Neural progenitor cell (in vitro differentiated cells): ENCODE results near the gene AMBRA1. TPM values are rescaled to one million over a fixed set of nuclear protein-coding genes. Genes with fewer than 3 reads are reported as not detected.
A peak's percentile ranks its signal among the peaks of the same experiment; 100 is the strongest.

ENCODE experiments used
- DNase-seq: peaks from one replicate; pipeline ENCODE4 v3.0.0-alpha.2; 2016; ENCODE audit warnings: low spot score
- H2AFZ ChIP-seq: fragments of 200-600 bp; sonication (generic); replicated peaks from 2 replicates; pipeline ENCODE4 v1.6.1; 2016; ENCODE audit warnings: antibody characterized with exemption
- H3F3A ChIP-seq: fragments of 200-600 bp; sonication (generic); 2 replicates; pipeline ENCODE4 v1.6.1; 2016; ENCODE audit warnings: antibody characterized with exemption, low read depth
- H3K27ac ChIP-seq: fragments of 200-600 bp; sonication (generic); 2 replicates; pipeline ENCODE4 v1.5.1; 2016; ENCODE audit warnings: mild to moderate bottlenecking
- H3K27me3 ChIP-seq: fragments of 200-600 bp; sonication (generic); 2 replicates; pipeline ENCODE4 v1.6.1; 2016; ENCODE audit warnings: mild to moderate bottlenecking, moderate library complexity
- H3K36me3 ChIP-seq: fragments of 200-600 bp; sonication (generic); 2 replicates; pipeline ENCODE4 v1.5.1; 2016
- H3K4me1 ChIP-seq: fragments of 200-600 bp; sonication (generic); 2 replicates; pipeline ENCODE4 v1.6.1; 2016; ENCODE audit warnings: mixed run types
- H3K4me2 ChIP-seq: fragments of 200-600 bp; sonication (generic); 2 replicates; pipeline ENCODE4 v1.6.1; 2016
- H3K4me3 ChIP-seq: fragments of 200-600 bp; sonication (generic); 2 replicates; pipeline ENCODE4 v1.5.1; 2016
- H3K79me2 ChIP-seq: fragments of 200-600 bp; sonication (generic); 2 replicates; pipeline ENCODE4 v1.6.1; 2016; ENCODE audit warnings: low read depth
- H3K9ac ChIP-seq: fragments of 200-600 bp; sonication (generic); 2 replicates; pipeline ENCODE4 v1.6.1; 2016
- H3K9me3 ChIP-seq: fragments of 200-600 bp; sonication (generic); 2 replicates; pipeline ENCODE4 v1.5.1; 2016; ENCODE audit warnings: low read depth
- H4K20me1 ChIP-seq: fragments of 200-600 bp; sonication (generic); 2 replicates; pipeline ENCODE4 v1.6.1; 2016; ENCODE audit warnings: low read depth
- H3K27ac Mint-ChIP-seq: 3 replicates; pipeline ENCODE4 v1.8.0; 2021; ENCODE audit warnings: mixed read lengths
- H3K27me3 Mint-ChIP-seq: 2 replicates; pipeline ENCODE4 v1.8.0; 2022; ENCODE audit warnings: low read depth, mild to moderate bottlenecking, inconsistent platforms, moderate library complexity, mixed read lengths; ENCODE audit not compliant: insufficient read depth
- H3K36me3 Mint-ChIP-seq: 3 replicates; pipeline ENCODE4 v1.8.0; 2021; ENCODE audit warnings: mixed read lengths
- H3K4me1 Mint-ChIP-seq: 3 replicates; pipeline ENCODE4 v1.8.0; 2021; ENCODE audit warnings: mixed read lengths
- H3K4me3 Mint-ChIP-seq: 3 replicates; pipeline ENCODE4 v1.8.0; 2021; ENCODE audit warnings: mild to moderate bottlenecking, moderate library complexity, mixed read lengths
- H3K9me3 Mint-ChIP-seq: 3 replicates; pipeline ENCODE4 v1.8.0; 2020; ENCODE audit warnings: mixed read lengths
- EZH2 ChIP-seq: fragments of 200-600 bp; sonication (generic); IDR thresholded peaks from 2 replicates; pipeline ENCODE4 v1.6.1; 2017; ENCODE audit warnings: antibody characterized with exemption, mild to moderate bottlenecking, moderate library complexity
- EZH2phosphoT487 ChIP-seq: fragments of 200-600 bp; sonication (generic); IDR thresholded peaks from 2 replicates; pipeline ENCODE4 v1.6.1; 2017; ENCODE audit warnings: antibody characterized with exemption
- total RNA-seq: library from RNA; depleted of rRNA; stranded (reverse); fragments of >200 nt; gene quantifications from 2 replicates; pipeline ENCODE4 v1.2.3, GENCODE V29; 2015; ENCODE audit warnings: low replicate concordance
- TF ChIP-seq, protein P1 (sequence below): fragments of 200-600 bp; sonication (generic); IDR thresholded peaks from 2 replicates; pipeline ENCODE4 v1.5.1; 2017; ENCODE audit warnings: antibody characterized with exemption, mild to moderate bottlenecking

Gene AMBRA1
- total RNA-seq, 1 donor from 2014 or later = 20.7 TPM

DNA sequence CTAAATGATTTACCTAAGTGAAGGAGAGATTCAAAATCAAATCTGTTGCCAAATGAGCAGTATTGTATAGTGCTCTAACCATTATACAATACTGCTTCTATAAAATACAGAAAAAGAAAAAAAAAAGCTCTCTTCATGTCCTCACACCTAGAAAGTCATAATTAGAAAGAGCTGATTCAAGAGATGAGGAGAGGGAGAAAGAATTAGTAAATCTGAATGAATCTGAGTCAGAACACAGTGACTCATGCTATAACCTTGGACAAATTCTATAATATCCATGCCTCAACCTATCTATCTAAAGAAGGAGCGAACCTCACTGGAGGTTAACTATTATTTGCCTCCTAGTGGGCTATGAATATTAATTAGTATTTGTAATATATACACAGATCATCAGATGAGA is 29.4 kb downstream of the AMBRA1 start:
- H3K4me3 Mint-ChIP-seq = no peak overlapping the region
- Histone ChIP-seq H3K36me3 (no peaks in the 10 kb centered on the region), H3K4me2 (no peak overlapping the region), H3K9ac (no peak overlapping the region), H3K4me3 (no peak overlapping the region), H3F3A (no peaks in the 10 kb centered on the region), H3K9me3 (no peaks in the 10 kb centered on the region), H2AFZ (no peak overlapping the region), H4K20me1 (peaks cover 37% of the 10 kb centered on the region), H3K79me2 (peaks cover 98% of the 10 kb centered on the region), H3K4me1 (no peaks in the 10 kb centered on the region), H3K27me3 (no peaks in the 10 kb centered on the region), H3K27ac (no peak overlapping the region)
- no peak for DNase-seq
- TF ChIP-seq EZH2 (no peak), EZH2phosphoT487 (no peak)
- TF ChIP-seq, protein P1, sequence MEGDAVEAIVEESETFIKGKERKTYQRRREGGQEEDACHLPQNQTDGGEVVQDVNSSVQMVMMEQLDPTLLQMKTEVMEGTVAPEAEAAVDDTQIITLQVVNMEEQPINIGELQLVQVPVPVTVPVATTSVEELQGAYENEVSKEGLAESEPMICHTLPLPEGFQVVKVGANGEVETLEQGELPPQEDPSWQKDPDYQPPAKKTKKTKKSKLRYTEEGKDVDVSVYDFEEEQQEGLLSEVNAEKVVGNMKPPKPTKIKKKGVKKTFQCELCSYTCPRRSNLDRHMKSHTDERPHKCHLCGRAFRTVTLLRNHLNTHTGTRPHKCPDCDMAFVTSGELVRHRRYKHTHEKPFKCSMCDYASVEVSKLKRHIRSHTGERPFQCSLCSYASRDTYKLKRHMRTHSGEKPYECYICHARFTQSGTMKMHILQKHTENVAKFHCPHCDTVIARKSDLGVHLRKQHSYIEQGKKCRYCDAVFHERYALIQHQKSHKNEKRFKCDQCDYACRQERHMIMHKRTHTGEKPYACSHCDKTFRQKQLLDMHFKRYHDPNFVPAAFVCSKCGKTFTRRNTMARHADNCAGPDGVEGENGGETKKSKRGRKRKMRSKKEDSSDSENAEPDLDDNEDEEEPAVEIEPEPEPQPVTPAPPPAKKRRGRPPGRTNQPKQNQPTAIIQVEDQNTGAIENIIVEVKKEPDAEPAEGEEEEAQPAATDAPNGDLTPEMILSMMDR = no peak
- H3K36me3 Mint-ChIP-seq = no peaks in the 10 kb centered on the region
- no peaks in the 10 kb centered on the region for H3K9me3 Mint-ChIP-seq
- H3K27ac Mint-ChIP-seq = no peak overlapping the region
- no peaks in the 10 kb centered on the region for H3K27me3 Mint-ChIP-seq
- H3K4me1 Mint-ChIP-seq = no peaks in the 10 kb centered on the region

DNA sequence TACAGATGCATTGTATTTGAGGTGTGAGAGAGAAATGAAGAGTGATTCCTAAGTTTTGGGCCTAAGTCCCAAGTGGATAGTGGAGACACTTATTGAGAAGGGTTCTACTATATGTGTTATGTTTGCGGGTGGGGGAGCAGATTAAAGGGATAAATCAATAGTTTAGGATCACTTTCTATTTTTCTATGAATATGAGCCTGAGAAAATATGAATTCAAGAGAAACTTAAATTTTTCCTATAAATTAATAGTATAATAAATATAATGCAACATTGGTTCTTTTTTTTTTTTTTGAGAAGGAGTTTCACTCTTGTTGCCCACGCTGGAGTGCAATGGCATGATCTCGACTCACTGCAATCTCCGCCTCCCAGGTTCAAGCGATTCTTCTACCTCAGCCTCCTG is 31.3 kb downstream of the AMBRA1 start:
- Histone ChIP-seq H3K4me3 (no peak overlapping the region), H3K9ac (no peak overlapping the region), H4K20me1 (peaks cover 41% of the 10 kb centered on the region), H3K27me3 (no peaks in the 10 kb centered on the region), H3K4me2 (no peak overlapping the region), H2AFZ (no peak overlapping the region), H3K27ac (no peak overlapping the region), H3F3A (no peaks in the 10 kb centered on the region), H3K79me2 (peaks cover 99% of the 10 kb centered on the region), H3K4me1 (no peaks in the 10 kb centered on the region), H3K9me3 (no peaks in the 10 kb centered on the region), H3K36me3 (no peaks in the 10 kb centered on the region)
- no peaks in the 10 kb centered on the region for H3K9me3 Mint-ChIP-seq
- no peak overlapping the region for H3K27ac Mint-ChIP-seq
- DNase-seq = no peak
- no peaks in the 10 kb centered on the region for H3K4me1 Mint-ChIP-seq
- H3K36me3 Mint-ChIP-seq = no peaks in the 10 kb centered on the region
- TF ChIP-seq EZH2phosphoT487 (no peak), EZH2 (no peak)
- TF ChIP-seq, protein P1 = no peak
- H3K27me3 Mint-ChIP-seq = no peaks in the 10 kb centered on the region
- H3K4me3 Mint-ChIP-seq = no peak overlapping the region

DNA sequence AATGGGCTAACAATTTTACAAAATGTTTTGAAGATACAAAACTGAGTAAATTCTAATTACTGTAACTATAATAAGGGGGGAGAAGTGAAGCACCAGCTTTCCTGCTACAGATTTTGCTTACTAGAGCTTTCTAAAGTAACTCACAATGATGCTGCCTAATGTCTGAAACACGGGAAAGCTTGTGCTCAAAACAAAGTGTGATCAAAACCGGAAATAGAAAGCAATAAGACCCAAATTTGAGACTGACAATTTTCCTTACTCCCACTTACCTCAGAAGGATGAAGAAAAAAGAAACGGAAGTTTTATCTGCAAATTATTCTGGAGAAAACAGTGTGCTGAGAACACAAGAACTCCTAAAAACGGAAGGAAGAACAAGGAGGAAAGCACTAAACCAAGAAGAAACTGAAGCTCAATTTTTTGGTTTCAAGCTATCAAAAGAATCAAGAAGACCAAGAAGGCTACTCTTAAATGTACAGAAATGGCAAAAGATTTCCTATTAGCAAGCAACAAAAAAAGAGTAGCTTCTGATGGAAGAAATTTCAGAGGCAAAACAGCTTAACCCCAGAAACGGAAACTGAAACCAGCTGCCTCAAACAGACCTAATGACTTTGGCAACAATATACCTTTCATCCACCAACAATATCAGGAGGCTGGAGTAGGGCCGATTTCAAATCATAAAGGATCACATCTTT is 33.4 kb downstream of the AMBRA1 start:
- H3K9me3 Mint-ChIP-seq = no peaks in the 10 kb centered on the region
- H3K4me3 ChIP-seq = no peak overlapping the region
- peaks cover 99% of the 10 kb centered on the region for H3K79me2 ChIP-seq
- no peaks in the 10 kb centered on the region for H3K27me3 ChIP-seq
- H4K20me1 ChIP-seq = peaks cover 50% of the 10 kb centered on the region
- no peak overlapping the region for H3K4me3 Mint-ChIP-seq
- H3K4me2 ChIP-seq = no peak overlapping the region
- H3K36me3 ChIP-seq = no peaks in the 10 kb centered on the region
- H3K27ac ChIP-seq = peak overlapping the region; percentile 5
- H3K27ac Mint-ChIP-seq = no peak overlapping the region
- H3K36me3 Mint-ChIP-seq = peaks cover 2% of the 10 kb centered on the region
- H2AFZ ChIP-seq = no peak overlapping the region
- H3K4me1 ChIP-seq = peaks cover 5% of the 10 kb centered on the region
- H3K27me3 Mint-ChIP-seq = no peaks in the 10 kb centered on the region
- TF ChIP-seq EZH2phosphoT487 = no peak
- TF ChIP-seq, protein P1 = no peak
- TF ChIP-seq EZH2 = no peak
- no peak overlapping the region for H3K9ac ChIP-seq
- no peaks in the 10 kb centered on the region for H3K4me1 Mint-ChIP-seq
- no peak for DNase-seq
- no peaks in the 10 kb centered on the region for H3K9me3 ChIP-seq
- H3F3A ChIP-seq = peaks cover 3% of the 10 kb centered on the region
